SK-N-MC (cell line): ENCODE measurements around the gene ALOXE3.

Experiments
- DNase-seq: peaks from one replicate; pipeline ENCODE4 v3.0.0-alpha.2; 2011; ENCODE audit warnings: low read depth, low spot score
- H3K27ac ChIP-seq: fragments of 200-600 bp; sonication (generic); 2 replicates; pipeline ENCODE4 v1.5.1; 2016; ENCODE audit warnings: mixed run types
- H3K36me3 ChIP-seq: fragments of 200-600 bp; sonication (generic); 2 replicates; pipeline ENCODE4 v1.6.1; 2017; ENCODE audit warnings: antibody characterized with exemption, low read length, mixed read lengths; ENCODE audit not compliant: insufficient read depth
- H3K4me3 ChIP-seq: fragments of 200-600 bp; sonication (generic); 2 replicates; pipeline ENCODE4 v1.5.1; 2016
- H3K9ac ChIP-seq: fragments of 200-600 bp; sonication (generic); 2 replicates; pipeline ENCODE4 v1.8.0; 2017; ENCODE audit warnings: mixed run types, mixed read lengths; ENCODE audit not compliant: insufficient read length
- H3K9me3 ChIP-seq: fragments of 200-600 bp; sonication (generic); 2 replicates; pipeline ENCODE4 v1.6.1; 2017; ENCODE audit warnings: low read depth, mild to moderate bottlenecking, antibody characterized with exemption, low read length, moderate library complexity, mixed read lengths
- EZH2 ChIP-seq: fragments of 200-600 bp; sonication (generic); IDR thresholded peaks from one replicate; pipeline ENCODE4 v1.6.1; 2017; ENCODE audit warnings: antibody characterized with exemption
- FOXP2 ChIP-seq: optimal IDR thresholded peaks from 2 replicates; pipeline ENCODE3; 2011; ENCODE audit warnings: mild to moderate bottlenecking, moderate library complexity; ENCODE audit not compliant: insufficient read depth; ENCODE audit errors: extremely low read length, control extremely low read depth
- POLR2AphosphoS5 ChIP-seq: IDR thresholded peaks from 2 replicates; pipeline ENCODE4 v1.6.1; 2012; ENCODE audit warnings: mild to moderate bottlenecking, low read depth, low read length, borderline replicate concordance

Gene ALOXE3

DNA sequence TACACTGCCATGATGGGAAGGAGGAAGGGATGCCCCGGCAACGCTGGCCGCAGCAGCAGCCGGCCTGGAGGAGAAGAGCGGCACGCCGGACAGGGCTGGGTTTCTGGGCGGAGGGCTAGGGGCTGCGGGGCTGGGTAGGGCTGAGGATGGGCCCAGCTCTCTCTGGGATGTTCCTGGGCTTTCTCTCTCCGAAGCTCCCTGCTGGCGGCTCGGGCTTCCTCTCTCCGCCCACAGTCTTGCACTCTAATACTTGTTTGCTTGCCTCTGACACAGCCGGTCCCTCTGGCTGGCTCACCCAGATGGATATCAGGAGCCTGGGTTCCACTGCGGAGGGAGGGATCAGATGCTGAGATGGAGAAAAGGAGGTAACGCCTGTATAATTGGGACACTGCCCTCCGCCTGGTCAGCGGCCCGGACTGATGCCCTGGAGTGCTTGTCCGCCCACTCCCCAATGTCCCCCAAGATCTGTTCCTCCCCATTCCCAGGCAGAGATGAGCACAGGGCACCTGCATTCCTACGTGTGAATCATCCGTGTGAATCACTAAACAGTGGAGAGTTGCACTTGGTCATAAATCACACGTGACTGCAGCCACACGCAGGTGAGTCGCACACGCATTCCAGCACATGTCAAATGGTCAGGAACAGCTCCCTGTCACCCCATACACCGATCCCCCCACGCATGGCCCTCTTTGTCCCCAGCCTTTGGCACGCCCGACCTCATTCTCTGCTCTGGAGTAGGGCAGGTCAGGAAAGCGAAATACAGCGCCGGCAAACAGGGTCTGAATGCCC lies at the start of gene ALOXE3:
Gene ALOXE3, minus strand, starts transcription at position 535 of the 789 bp plus-strand sequence. Its CDS starts 524 bp downstream, at position 11.
- TF ChIP-seq EZH2: no peak
- no peak for TF ChIP-seq FOXP2
- no peak for TF ChIP-seq POLR2AphosphoS5
- Histone ChIP-seq H3K4me3 (peak within 1 kb of the TSS; percentile 97), H3K9me3 (no peaks in the 10 kb centered on the region), H3K36me3 (no peaks in the 10 kb centered on the region), H3K27ac (peak within 1 kb of the TSS; percentile 81), H3K9ac (peak within 1 kb of the TSS; percentile 72)
- DNase-seq: no peak

DNA sequence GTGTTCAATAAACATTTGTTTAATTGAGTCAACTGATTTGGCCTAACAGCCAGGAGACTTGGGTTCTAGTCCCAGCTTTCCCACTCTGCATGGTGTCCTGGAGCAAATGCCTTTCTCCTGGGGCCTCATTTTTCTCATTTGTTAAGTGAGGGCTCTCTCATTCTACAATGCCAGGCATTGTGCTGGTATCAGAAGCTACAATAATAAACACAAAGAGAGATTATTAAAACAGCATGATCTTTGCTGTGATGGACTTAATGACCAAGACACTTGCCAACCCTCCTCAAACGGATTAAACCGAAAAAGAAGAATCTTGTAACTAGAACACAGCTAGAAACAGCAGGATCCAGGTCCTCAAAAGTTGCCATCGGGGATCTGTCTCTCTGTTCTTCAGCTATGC lies 49.2 kb upstream of the ALOXE3 start:
- Histone ChIP-seq H3K9ac (no peak overlapping the region), H3K36me3 (no peaks in the 10 kb centered on the region), H3K27ac (no peak overlapping the region), H3K9me3 (no peaks in the 10 kb centered on the region), H3K4me3 (no peak overlapping the region)
- DNase-seq: no peak
- TF ChIP-seq EZH2 (no peak), FOXP2 (no peak), POLR2AphosphoS5 (no peak)

DNA sequence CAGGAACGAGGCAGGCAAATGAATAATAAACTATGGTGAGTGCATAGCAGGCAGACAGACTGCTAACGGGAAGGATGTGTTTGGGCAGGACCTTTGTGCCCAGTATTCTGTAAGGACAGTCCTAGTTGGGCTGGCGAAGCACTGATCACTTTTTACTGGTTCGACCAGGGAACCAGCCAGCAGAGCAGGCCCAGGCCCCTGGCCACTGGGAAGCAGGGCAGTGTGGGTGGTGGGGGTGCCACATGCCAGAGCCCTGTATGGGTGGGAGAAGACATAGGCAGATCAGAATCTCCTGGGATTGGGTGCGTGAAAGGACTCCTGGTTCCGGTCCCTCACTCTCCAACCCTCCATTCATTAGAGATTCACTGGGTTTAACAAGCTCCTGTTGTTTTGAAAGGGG lies 48.4 kb upstream of the ALOXE3 start:
- H3K27ac ChIP-seq: no peak overlapping the region

DNA sequence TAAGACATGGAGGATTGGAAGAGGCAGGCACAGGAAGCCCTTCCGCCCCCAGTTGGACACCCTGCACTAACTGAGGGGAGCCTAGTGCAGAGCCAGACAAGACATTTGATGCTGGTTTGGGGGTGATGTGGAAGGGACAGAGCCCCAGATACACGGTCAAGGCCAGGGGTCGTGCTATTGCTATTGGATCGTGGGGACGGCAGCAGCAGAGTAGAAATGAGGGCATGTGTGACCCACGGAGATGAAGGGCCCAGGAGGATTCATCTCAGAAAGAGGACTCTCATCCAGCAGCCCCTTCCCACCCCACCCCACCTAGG lies 46.5 kb upstream of the ALOXE3 start:
- Histone ChIP-seq H3K9me3 (no peaks in the 10 kb centered on the region), H3K9ac (no peak overlapping the region), H3K4me3 (no peak overlapping the region), H3K27ac (peak overlapping the region; percentile 29; the same call in 1 of the 2 replicates), H3K36me3 (peaks cover 7% of the 10 kb centered on the region; the same call in 1 of the 2 replicates)
- no peak for DNase-seq
- TF ChIP-seq POLR2AphosphoS5 (no peak), EZH2 (no peak), FOXP2 (no peak)

More for the DNA sequence above, 48.4 kb upstream of the ALOXE3 start:
- no peak overlapping the region for H3K9ac ChIP-seq
- H3K9me3 ChIP-seq: no peaks in the 10 kb centered on the region
- TF ChIP-seq FOXP2 (no peak), EZH2 (no peak), POLR2AphosphoS5 (no peak)
- H3K4me3 ChIP-seq: no peak overlapping the region
- no peaks in the 10 kb centered on the region; the same call in 1 of the 2 replicates for H3K36me3 ChIP-seq
- no peak for DNase-seq

DNA sequence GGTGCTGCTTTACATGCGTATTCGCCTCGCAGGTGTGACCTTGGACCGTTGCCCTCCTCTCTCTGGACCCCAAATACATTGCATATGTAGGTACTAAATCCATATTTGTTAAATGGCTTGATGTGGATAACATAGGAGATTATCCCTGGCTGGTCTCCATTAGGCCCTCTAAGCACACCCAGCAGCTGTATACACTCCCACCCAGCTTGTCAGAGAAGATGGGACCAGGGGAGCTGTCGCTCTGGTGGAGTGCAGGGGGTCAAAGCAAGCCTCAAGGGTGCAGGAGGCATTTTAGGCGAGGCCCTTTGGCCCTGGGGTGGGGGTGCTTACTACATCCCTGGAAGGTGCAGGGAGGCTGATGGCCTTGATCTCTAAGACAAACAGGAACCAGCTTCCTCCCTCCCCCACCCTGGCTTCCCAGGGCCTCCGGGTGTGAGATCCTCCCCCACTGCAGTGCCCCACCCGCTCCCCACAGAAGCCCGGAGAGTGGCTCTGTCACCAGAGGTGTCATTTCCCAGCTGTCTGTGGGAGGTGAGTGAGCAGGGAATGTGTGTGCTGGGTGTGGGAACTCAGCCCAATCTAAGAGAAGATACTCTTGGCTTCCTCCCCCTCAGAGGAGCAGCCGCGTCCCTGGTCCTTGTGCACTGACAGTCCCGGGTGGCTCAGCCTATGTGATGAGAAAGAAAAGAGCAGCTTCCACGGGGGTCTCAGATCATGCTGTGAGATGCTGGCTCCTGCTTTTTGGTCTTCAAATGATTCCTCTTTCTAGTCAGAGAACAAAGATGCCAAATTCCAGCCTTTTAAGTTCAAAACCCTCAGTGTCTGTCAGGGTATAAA lies 45.9 kb upstream of the ALOXE3 start:
- DNase-seq: no peak
- no peak for TF ChIP-seq EZH2
- TF ChIP-seq POLR2AphosphoS5: no peak
- TF ChIP-seq FOXP2: no peak
- peak overlapping the region; percentile 32 for H3K9ac ChIP-seq
- no peaks in the 10 kb centered on the region for H3K9me3 ChIP-seq
- peaks cover 13% of the 10 kb centered on the region; the same call in 1 of the 2 replicates for H3K36me3 ChIP-seq
- H3K27ac ChIP-seq: peak overlapping the region; percentile 29
- H3K4me3 ChIP-seq: peak overlapping the region; percentile 38; the same call in 1 of the 2 replicates

DNA sequence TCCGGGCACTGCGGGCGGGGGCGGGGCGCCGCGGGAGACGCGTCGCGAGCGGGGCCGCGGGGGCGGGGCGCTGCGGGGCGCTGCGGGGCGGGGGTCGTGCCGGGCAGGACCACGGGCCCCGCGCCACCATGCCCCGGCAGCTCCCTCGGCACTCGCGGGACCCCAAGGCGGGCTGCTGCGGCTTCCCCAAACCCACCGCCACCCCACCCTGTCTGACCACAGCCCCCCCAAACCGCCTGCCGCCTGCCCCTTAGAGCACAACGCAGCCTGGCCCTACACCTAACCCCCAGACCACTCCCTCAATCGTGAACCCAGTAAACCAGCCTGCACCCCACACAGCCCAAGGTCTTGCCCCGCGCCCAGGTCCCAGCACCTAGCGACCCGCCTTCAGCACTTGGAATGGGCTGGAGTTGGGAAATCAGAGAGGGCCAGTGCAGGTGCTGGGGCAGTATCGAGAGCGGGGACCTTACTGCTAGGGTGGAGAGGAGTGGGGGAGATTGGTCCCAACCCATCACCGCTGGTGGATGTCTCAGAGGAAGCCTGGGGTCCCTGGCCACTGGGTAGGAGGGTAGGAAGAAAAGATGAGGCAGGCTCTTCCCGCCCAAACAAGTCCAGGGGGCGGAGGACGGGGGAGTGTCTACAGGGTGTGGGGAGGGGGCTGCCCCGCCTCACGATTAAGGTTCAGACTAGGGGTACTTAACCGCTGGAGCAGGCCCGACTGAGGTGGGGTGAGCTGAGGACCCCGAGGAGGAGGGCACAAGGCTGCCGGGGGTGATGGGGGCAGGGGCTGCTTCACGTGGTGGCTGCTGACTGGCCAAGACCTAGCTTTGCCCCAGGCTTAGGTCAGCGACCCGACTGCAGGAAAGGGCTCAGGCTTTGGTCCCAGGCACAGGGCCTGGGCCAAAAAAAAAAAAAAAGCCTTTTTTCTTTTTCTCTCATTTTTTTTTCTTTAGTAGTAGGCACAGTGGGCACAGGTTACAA lies 45.0 kb upstream of the ALOXE3 start:
- TF ChIP-seq POLR2AphosphoS5 (no peak), FOXP2 (no peak)
- no peak for DNase-seq
- Histone ChIP-seq H3K27ac (peak overlapping the region; percentile 30), H3K36me3 (peaks cover 13% of the 10 kb centered on the region; the same call in 1 of the 2 replicates), H3K9me3 (no peaks in the 10 kb centered on the region), H3K4me3 (peak overlapping the region; percentile 95), H3K9ac (peak overlapping the region; percentile 63)

DNA sequence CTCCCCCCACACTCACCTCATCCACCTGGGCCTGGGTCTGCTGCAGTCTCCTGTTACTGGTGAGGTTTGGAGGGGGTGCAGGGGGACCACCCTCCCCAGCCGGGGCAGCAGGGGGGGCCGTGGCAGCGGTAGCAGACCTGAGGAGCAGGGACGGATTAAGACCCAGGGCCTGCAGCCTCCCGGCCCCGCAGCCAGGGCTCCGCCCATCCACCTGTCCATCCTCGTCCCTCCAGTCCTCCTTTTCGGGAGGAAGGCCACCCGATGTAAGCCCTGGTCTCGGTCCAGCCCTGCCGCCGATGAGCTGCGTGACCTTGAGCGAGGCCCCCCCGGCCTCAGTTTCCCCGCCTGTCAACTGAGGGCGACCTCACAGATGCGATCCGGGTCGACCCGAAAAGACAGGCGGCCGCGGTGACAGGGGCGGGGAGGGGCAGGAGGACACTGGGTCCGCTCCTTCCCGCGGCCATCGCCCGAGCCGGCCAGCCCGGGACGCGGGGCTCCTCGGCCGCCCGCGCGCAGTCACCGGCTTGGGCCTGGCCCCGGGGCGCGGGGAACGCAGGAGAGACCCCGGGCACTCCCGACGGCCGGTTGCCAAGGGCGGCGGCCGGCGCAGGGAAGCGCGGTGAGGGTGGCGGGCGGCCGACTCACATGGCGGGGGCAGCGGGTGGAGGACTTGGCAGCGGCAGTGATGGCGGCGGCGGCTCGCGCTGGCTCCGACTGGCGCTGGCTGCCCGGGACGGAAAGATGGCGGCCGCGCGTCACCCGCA lies 44.1 kb upstream of the ALOXE3 start, which contains the start of gene VAMP2:
Gene VAMP2, minus strand, starts transcription at position 716 of the 764 bp plus-strand sequence. Its CDS starts 69 bp downstream, at position 647.
- H3K4me3 ChIP-seq: peak within 1 kb of the TSS; percentile 95
- peaks cover 13% of the 10 kb centered on the region; the same call in 1 of the 2 replicates for H3K36me3 ChIP-seq
- peak within 1 kb of the TSS; percentile 97 for H3K9ac ChIP-seq
- no peak for DNase-seq
- TF ChIP-seq POLR2AphosphoS5 (peak; percentile 52; the same call in 1 of the 2 replicates), FOXP2 (no peak)
- H3K27ac ChIP-seq: peak within 1 kb of the TSS; percentile 81
- H3K9me3 ChIP-seq: no peaks in the 10 kb centered on the region
